Measurements from ENCODE around the gene ZNF487.
"Not testable (repeated sequence)": the region's sequence is repeated elsewhere in the genome, so short reads cannot be mapped to it uniquely, and the experiment has no call there.

ZNF487 gene

GRCh38 chr10:43458227-43458626 is 21.3 kb downstream of the ZNF487 start:
- no peak for ATAC-seq
- TF ChIP-seq CSDC2 (CRISPR knock-in tag; IDR thresholded peaks at IDR 0.05), result no peak
- TF ChIP-seq OSR1 (CRISPR knock-in tag; IDR thresholded peaks at IDR 0.05), result no peak
- TF ChIP-seq POU6F1 (CRISPR knock-in tag; IDR thresholded peaks at IDR 0.05; ENCODE audit: borderline replicate concordance, low read depth), result no peak
- no peak for TF ChIP-seq PPARA (CRISPR knock-in tag; IDR thresholded peaks at IDR 0.05; ENCODE audit: borderline replicate concordance)
- no peak for TF ChIP-seq BACH2 (CRISPR knock-in tag; IDR thresholded peaks at IDR 0.05; ENCODE audit: borderline replicate concordance)
- no peak for TF ChIP-seq TSHZ2 (CRISPR knock-in tag; IDR thresholded peaks at IDR 0.05)
- TF ChIP-seq ESRRG (CRISPR knock-in tag; IDR thresholded peaks at IDR 0.05), result no peak
- no peak for TF ChIP-seq CREB5 (CRISPR knock-in tag; IDR thresholded peaks at IDR 0.05; ENCODE audit: low read depth)
- no peak for TF ChIP-seq ISL1 (CRISPR knock-in tag; IDR thresholded peaks at IDR 0.05)
- no peak for TF ChIP-seq ZFP3 (CRISPR knock-in tag; IDR thresholded peaks at IDR 0.05)
- TF ChIP-seq TCF4 (CRISPR knock-in tag; IDR thresholded peaks at IDR 0.05; ENCODE audit: borderline replicate concordance), result no peak
- TF ChIP-seq RARB (CRISPR knock-in tag; IDR thresholded peaks at IDR 0.05), result no peak
- TF ChIP-seq TOX (CRISPR knock-in tag; IDR thresholded peaks at IDR 0.05; ENCODE audit: borderline replicate concordance), result no peak
- TF ChIP-seq ZNF8 (CRISPR knock-in tag; IDR thresholded peaks at IDR 0.05), result no peak
- TF ChIP-seq PATZ1 (CRISPR knock-in tag; IDR thresholded peaks at IDR 0.05; ENCODE audit: borderline replicate concordance), result no peak
- TF ChIP-seq CSRNP3 (CRISPR knock-in tag; IDR thresholded peaks at IDR 0.05), result no peak
- no peak for TF ChIP-seq ARNTL (CRISPR knock-in tag; IDR thresholded peaks at IDR 0.05; ENCODE audit: borderline replicate concordance, low read depth)
- TF ChIP-seq GLIS3 (CRISPR knock-in tag; IDR thresholded peaks at IDR 0.05), result no peak
- TF ChIP-seq ZC3H10 (CRISPR knock-in tag; IDR thresholded peaks at IDR 0.05), result no peak

- TF ChIP-seq PPARA (CRISPR knock-in tag; IDR thresholded peaks at IDR 0.05; ENCODE audit: borderline replicate concordance), result no peak
- TF ChIP-seq ESRRG (CRISPR knock-in tag; IDR thresholded peaks at IDR 0.05), result no peak
- no peak for TF ChIP-seq ZNF8 (CRISPR knock-in tag; IDR thresholded peaks at IDR 0.05)
- TF ChIP-seq GLIS3 (CRISPR knock-in tag; IDR thresholded peaks at IDR 0.05), result no peak
- TF ChIP-seq CSDC2 (CRISPR knock-in tag; IDR thresholded peaks at IDR 0.05), result no peak
- TF ChIP-seq TSHZ2 (CRISPR knock-in tag; IDR thresholded peaks at IDR 0.05), result no peak
- TF ChIP-seq BACH2 (CRISPR knock-in tag; IDR thresholded peaks at IDR 0.05; ENCODE audit: borderline replicate concordance), result no peak
- no peak for TF ChIP-seq TOX (CRISPR knock-in tag; IDR thresholded peaks at IDR 0.05; ENCODE audit: borderline replicate concordance)
- TF ChIP-seq POU6F1 (CRISPR knock-in tag; IDR thresholded peaks at IDR 0.05; ENCODE audit: borderline replicate concordance, low read depth), result no peak
- no peak for TF ChIP-seq OSR1 (CRISPR knock-in tag; IDR thresholded peaks at IDR 0.05)
- TF ChIP-seq ZFP3 (CRISPR knock-in tag; IDR thresholded peaks at IDR 0.05), result no peak
- TF ChIP-seq ISL1 (CRISPR knock-in tag; IDR thresholded peaks at IDR 0.05), result no peak
- no peak for TF ChIP-seq ZNF70 (CRISPR knock-in tag; IDR thresholded peaks at IDR 0.05)
- TF ChIP-seq ZNF565 (CRISPR knock-in tag; conservative IDR thresholded peaks at IDR 0.05; ENCODE audit: low read depth), result no peak
- no peak for TF ChIP-seq CSRNP3 (CRISPR knock-in tag; IDR thresholded peaks at IDR 0.05)
- ATAC-seq, result peak; percentile 95
Observed at GRCh38 chr10:43461950-43462349, 25.0 kb downstream of the ZNF487 start.

GRCh38 chr10:43465086-43465735 is 28.3 kb downstream of the ZNF487 start:
- ATAC-seq, result not testable (repeated sequence)

All from SK-N-SH treated with all-trans-retinoic acid at 6 μM for 48 hours (cell line).